Prostate gland (tissue), 2 donors: Measurements from ENCODE around the gene SLC38A1. TPM values are rescaled to one million over a fixed set of nuclear protein-coding genes. Genes with fewer than 3 reads are reported as not detected.
A peak's percentile ranks its signal among the peaks of the same experiment; 100 is the strongest.

ENCODE experiments used
- DNase-seq: peaks from one replicate; pipeline ENCODE4 v3.0.0-alpha.2; 2019; ENCODE audit warnings: low spot score
- H3K27ac ChIP-seq, 2 donors: fragments of 200-600 bp; sonication (generic); 2 replicates each; pipeline ENCODE4 v1.5.1; 2017 to 2019
- H3K27me3 ChIP-seq: fragments of 200-600 bp; sonication (generic); replicated peaks from 2 replicates; pipeline ENCODE4 v1.5.1; 2019; ENCODE audit not compliant: insufficient read depth
- H3K36me3 ChIP-seq, 2 donors: fragments of 200-600 bp; sonication (generic); 1 replicate in 1 of 2; 2 replicates in 1 of 2; pipeline versions ENCODE4 v1.5.1 to v1.8.1; 2017 to 2019
- H3K4me1 ChIP-seq: fragments of 200-600 bp; sonication (generic); replicated peaks from 2 replicates; pipeline ENCODE4 v1.5.1; 2019
- H3K4me3 ChIP-seq, 2 donors: fragments of 200-600 bp; sonication (generic); 2 replicates each; pipeline ENCODE4 v1.5.1; 2017 to 2019
- H3K9me3 ChIP-seq: fragments of 200-600 bp; sonication (generic); 2 replicates; pipeline ENCODE4 v1.5.1; 2017
- CTCF ChIP-seq, 4 experiments: fragments of 200-600 bp in 2 of 4; fragments of 450-650 bp in 2 of 4; sonication (generic) in 2 of 4; IDR thresholded peaks; 1 replicate in 3 of 4; 2 replicates in 1 of 4; pipeline ENCODE4 v1.5.1; 2016 to 2019; ENCODE audit warnings: antibody characterized with exemption in 4 of 4, mild to moderate bottlenecking in 2 of 4, moderate library complexity in 2 of 4
- POLR2A ChIP-seq: fragments of 450-650 bp; IDR thresholded peaks from one replicate; pipeline ENCODE4 v1.6.1; 2016; ENCODE audit warnings: antibody characterized with exemption, mild to moderate bottlenecking
- POLR2AphosphoS5 ChIP-seq: sonication (generic); formaldehyde crosslinking; IDR thresholded peaks from one replicate; pipeline ENCODE4 v1.6.1; 2017; ENCODE audit warnings: antibody characterized with exemption
- WGBS: methylation state at CpG from one replicate; pipeline ENCODE4 v1.1.5; 2018; 5-methylcytosine and 5-hydroxymethylcytosine counted together
- intact Hi-C: fragments of 100-400 bp; cut with DNase I; formaldehyde crosslinking; loops from one replicate; pipeline ENCODE4 v1.14.2; 2022
- total RNA-seq, 2 donors: library from RNA; depleted of rRNA; stranded (reverse); fragments of >200 nt; gene quantifications; one replicate each; pipeline ENCODE4 v1.1.0, GENCODE V29; 2016

Gene SLC38A1
- total RNA-seq, 2 donors from 2014 or later: 24.1 to 45.1 TPM

DNA sequence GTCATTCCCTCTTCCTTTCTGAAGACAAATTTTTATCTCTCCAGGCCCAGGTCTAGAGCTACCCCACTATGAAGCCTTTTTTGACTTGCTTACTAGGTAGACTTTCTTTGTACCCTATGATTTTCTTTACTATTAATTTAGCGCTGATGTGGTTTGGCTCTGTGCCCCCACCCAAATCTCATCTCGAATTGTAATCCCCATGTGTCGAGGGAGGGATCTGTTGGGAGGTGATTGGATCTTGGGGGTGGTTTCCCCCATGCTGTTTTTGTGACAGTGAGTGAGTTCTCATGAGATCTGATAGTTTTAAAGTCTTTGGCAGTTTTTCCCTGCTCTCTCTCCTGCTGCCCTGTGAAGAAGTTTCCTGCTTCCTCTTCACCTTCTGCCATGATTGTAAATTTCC is 118.1 kb downstream of the SLC38A1 start:
- Histone ChIP-seq H3K9me3 (no peaks in the 10 kb centered on the region), H3K4me1 (no peaks in the 10 kb centered on the region), H3K4me3 (no peak overlapping the region), H3K27me3 (no peaks in the 10 kb centered on the region), H3K36me3 (no peaks in the 10 kb centered on the region), H3K27ac (no peak overlapping the region)
- intact Hi-C loops: loop anchor here (10.0 kb wide), 1 partner anchor 214 kb away; no protein-coding TSS in a partner anchor
- TF ChIP-seq CTCF (IDR thresholded peaks at IDR 0.05) (no peak), POLR2AphosphoS5 (no peak), POLR2A (no peak)
- DNase-seq: no peak
- WGBS: 44% methylated on average over 3 of the region's 3 CpGs

DNA sequence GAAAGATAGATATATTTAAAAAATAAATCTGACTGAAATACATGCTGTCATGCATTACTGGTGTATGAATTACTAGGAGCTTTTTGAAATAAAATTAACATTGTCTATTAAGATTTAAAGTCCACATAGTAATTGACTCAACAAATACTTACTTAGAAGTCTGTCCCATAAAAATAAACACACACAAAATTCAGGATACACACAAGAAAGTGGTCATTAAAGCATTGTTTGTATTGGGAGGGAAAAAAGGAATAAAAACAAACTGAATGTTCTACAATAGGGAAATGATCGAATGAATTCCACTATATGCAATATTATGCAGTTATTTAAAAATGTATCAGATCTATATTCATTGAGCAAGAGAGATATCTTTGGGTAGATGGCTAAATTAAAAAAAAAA is 118.9 kb downstream of the SLC38A1 start:
- Histone ChIP-seq H3K9me3 (no peaks in the 10 kb centered on the region), H3K36me3 (no peaks in the 10 kb centered on the region), H3K4me1 (no peaks in the 10 kb centered on the region), H3K27ac (no peak overlapping the region), H3K4me3 (no peak overlapping the region), H3K27me3 (no peaks in the 10 kb centered on the region)
- WGBS: 54% methylated on average over 1 of the region's 1 CpG
- TF ChIP-seq POLR2A (no peak), POLR2AphosphoS5 (peak; percentile 46)
- intact Hi-C loops: loop anchor here (5.0 to 10.0 kb wide), 2 partner anchors 215 to 512 kb away; no protein-coding TSS in a partner anchor
- no peak for DNase-seq

DNA sequence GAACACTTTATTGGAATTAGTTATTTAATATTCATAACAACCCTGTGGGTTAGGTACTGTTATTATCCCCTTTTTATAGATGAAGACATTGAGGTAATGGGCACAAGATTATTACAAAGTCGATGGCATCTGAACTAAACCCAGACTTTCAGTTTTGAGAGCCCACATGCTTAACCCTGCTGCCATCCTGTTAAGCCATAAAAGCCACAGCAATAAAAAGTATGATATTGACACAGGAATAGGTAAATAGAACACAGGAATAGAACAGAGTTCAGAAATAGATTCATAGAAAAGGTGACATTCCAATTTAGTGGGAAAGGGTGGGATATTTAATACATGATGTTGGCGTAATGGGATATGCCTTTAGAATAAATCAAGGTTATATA is 119.8 kb downstream of the SLC38A1 start:
- intact Hi-C loops: loop anchor here (5.0 kb wide), 1 partner anchor 513 kb away; no protein-coding TSS in a partner anchor
- H3K36me3 ChIP-seq: no peaks in the 10 kb centered on the region
- H3K27ac ChIP-seq: no peak overlapping the region
- peak; percentile 48 for TF ChIP-seq POLR2AphosphoS5
- no peak for TF ChIP-seq POLR2A
- H3K27me3 ChIP-seq: no peaks in the 10 kb centered on the region
- no peak overlapping the region for H3K4me3 ChIP-seq
- no peaks in the 10 kb centered on the region for H3K9me3 ChIP-seq
- 63% methylated on average over 2 of the region's 2 CpGs for WGBS
- no peak for DNase-seq
- H3K4me1 ChIP-seq: no peaks in the 10 kb centered on the region

DNA sequence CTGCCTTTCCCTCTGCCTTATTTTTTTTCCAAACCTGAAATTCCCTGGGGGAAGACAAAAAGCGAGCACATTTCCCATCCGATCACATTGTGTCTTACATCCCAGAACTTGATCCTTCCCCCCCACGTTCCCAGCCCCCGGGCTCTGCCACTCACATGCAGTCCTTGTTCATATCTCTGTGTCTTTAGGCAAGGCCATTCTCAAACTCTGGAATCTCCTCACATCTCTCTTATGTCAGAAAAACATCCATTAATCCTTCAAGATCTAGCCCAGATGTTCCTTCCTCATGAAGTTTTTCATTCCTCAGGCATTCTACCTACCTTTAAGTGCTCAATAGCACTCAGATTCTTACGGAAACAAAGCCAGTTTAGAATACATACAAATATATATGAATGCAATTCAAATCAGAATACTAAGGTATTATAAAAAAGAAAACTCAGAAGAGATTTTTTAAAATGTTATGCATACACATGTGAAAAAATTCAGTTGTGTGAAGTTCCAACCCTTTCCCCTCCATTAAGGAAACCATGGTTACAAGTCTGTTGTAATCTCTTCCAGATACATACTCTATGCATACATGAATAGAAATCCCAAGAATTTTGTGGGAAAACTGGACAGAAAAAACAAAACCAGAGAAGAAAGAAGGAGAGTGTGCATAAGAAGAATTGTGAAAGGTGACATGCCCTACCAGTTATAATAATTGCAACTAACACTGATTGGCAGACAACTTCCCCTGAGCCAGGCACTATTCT is 120.3 kb downstream of the SLC38A1 start:
- no peaks in the 10 kb centered on the region for H3K27me3 ChIP-seq
- 76% methylated on average over 5 of the region's 5 CpGs for WGBS
- H3K4me3 ChIP-seq: no peak overlapping the region
- H3K4me1 ChIP-seq: no peaks in the 10 kb centered on the region
- no peaks in the 10 kb centered on the region for H3K36me3 ChIP-seq
- no peak overlapping the region for H3K27ac ChIP-seq
- TF ChIP-seq CTCF (IDR thresholded peaks at IDR 0.05): no peak
- TF ChIP-seq POLR2A: no peak
- TF ChIP-seq POLR2AphosphoS5: no peak
- no peaks in the 10 kb centered on the region for H3K9me3 ChIP-seq
- intact Hi-C loops: loop anchor here (5.0 kb wide), 1 partner anchor 514 kb away; no protein-coding TSS in a partner anchor
- no peak for DNase-seq

DNA sequence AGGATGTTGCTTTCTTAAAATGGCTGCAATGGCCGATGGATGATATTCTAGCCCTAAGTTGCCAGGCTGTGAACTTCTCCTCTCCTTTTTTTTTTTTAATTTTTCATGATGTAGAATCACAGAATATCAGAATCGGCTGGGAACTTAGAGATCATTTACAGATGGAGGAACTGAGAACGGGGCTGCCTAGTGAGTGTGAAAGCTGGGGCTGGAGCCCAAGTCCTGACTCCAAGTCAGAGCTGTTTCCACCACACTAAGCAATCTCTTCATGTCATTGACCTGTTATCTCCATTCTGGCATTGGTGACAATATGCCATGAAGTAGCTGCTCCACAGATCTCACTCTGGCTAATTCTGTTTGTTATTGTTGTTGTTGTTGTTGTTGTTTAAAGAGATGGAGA is 121.7 kb downstream of the SLC38A1 start:
- intact Hi-C loops: loop anchor here (5.0 kb wide), 1 partner anchor 515 kb away; no protein-coding TSS in a partner anchor
- 90% methylated on average over 3 of the region's 3 CpGs for WGBS
- no peaks in the 10 kb centered on the region for H3K9me3 ChIP-seq

More for the DNA sequence above, 121.7 kb downstream of the SLC38A1 start:
- H3K27ac ChIP-seq: no peak overlapping the region
- no peak for DNase-seq
- H3K4me3 ChIP-seq: no peak overlapping the region
- H3K4me1 ChIP-seq: no peaks in the 10 kb centered on the region
- no peak for TF ChIP-seq CTCF (IDR thresholded peaks at IDR 0.05)
- no peak for TF ChIP-seq POLR2AphosphoS5
- TF ChIP-seq POLR2A: no peak
- H3K36me3 ChIP-seq: no peaks in the 10 kb centered on the region
- H3K27me3 ChIP-seq: no peaks in the 10 kb centered on the region
